AG09319 (cell line): ENCODE results near the gene B4GALT2.

ENCODE experiments used
- DNase-seq: peaks from one replicate; pipeline ENCODE4 v3.0.0-alpha.2; 2010; ENCODE audit warnings: low read depth; ENCODE audit errors: extremely low read depth
- TF ChIP-seq, protein P1 (sequence below): IDR thresholded peaks from 2 replicates; pipeline ENCODE4 v1.5.1; 2011; ENCODE audit warnings: low read depth, mild to moderate bottlenecking, inconsistent platforms, low read length, moderate library complexity

The B4GALT2 gene

DNA sequence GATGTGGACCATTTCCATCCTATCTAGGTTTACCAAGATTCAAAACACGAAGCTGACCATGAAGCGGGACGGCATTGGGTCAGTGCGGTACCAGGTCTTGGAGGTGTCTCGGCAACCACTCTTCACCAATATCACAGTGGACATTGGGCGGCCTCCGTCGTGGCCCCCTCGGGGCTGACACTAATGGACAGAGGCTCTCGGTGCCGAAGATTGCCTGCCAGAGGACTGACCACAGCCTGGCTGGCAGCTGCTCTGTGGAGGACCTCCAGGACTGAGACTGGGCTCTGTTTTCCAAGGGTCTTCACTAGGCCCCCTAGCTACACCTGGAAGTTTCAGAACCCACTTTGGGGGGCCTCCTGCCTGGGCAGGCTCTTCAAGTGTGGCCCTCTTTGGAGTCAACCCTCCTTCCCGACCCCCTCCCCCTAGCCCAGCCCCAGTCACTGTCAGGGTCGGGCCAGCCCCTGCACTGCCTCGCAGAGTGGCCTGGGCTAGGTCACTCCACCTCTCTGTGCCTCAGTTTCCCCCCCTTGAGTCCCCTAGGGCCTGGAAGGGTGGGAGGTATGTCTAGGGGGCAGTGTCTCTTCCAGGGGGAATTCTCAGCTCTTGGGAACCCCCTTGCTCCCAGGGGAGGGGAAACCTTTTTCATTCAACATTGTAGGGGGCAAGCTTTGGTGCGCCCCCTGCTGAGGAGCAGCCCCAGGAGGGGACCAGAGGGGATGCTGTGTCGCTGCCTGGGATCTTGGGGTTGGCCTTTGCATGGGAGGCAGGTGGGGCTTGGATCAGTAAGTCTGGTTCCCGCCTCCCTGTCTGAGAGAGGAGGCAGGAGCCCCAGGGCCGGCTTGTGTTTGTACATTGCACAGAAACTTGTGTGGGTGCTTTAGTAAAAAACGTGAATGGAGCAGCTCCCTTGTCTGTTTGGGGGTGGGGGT lies 11.5 kb downstream of the B4GALT2 start:
- TF ChIP-seq, protein P1, sequence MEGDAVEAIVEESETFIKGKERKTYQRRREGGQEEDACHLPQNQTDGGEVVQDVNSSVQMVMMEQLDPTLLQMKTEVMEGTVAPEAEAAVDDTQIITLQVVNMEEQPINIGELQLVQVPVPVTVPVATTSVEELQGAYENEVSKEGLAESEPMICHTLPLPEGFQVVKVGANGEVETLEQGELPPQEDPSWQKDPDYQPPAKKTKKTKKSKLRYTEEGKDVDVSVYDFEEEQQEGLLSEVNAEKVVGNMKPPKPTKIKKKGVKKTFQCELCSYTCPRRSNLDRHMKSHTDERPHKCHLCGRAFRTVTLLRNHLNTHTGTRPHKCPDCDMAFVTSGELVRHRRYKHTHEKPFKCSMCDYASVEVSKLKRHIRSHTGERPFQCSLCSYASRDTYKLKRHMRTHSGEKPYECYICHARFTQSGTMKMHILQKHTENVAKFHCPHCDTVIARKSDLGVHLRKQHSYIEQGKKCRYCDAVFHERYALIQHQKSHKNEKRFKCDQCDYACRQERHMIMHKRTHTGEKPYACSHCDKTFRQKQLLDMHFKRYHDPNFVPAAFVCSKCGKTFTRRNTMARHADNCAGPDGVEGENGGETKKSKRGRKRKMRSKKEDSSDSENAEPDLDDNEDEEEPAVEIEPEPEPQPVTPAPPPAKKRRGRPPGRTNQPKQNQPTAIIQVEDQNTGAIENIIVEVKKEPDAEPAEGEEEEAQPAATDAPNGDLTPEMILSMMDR: peak; percentile 10; the same call in 1 of the 2 replicates
- DNase-seq: no peak

DNA sequence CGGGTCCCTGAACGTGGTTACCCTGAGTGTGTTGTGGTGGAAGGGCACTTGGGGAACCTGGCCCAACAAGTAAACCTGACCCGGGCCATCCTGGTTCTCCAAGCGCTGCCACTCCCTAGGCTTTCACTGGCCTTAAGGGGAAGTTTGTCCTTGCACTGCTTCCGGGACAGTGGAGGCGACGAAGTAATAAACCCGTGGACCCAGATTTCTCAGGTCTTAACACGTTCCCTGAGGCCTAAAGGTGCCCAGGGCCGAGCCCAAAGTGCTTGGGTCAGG lies 12.1 kb downstream of the B4GALT2 start:
- TF ChIP-seq, protein P1: no peak
- DNase-seq: no peak

DNA sequence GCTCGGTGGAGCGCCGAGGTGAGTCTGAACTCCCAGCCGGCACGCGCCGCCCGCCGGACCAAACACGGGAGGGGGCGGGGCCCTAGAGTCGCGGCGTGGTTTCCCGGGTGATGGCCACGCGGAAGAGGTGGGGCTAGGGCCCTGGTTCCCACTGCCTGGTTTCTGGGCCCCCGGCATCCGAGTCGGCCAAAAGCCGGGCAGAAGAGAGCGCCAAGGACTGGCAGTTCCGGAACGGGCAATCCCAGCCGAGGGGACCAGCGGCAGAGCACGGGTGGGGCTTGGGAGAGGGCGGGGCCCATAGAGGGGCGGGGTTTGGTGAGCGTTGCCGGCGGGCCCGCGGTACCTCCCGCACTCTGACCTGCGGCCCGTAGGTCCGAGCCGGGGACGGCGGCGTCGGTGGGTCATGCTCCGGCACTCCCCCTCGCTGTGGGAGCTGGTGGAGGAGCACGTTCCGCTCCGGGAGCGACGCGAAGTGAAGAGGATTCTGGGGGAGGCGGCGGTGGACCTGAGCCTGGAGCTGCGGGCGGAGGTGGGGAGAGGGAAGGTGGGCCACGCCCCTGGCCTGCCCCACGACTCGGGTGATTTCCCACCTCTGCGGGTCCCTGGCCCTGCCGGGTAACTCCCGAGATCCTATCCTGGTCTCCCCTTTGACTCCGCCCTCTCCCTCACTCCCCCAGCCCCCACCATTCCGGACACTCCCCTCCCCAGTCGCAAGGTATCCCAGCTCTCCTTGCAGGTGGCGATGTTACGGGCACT lies 12.6 kb downstream of the B4GALT2 start, which contains the start of gene CCDC24:
TSS of gene CCDC24 (plus strand) at position 124 of the 756 bp plus-strand sequence. CDS start at position 404, 280 bp downstream.
- TF ChIP-seq, protein P1: no peak; the same call in 1 of the 2 replicates
- DNase-seq: peak; percentile 60

DNA sequence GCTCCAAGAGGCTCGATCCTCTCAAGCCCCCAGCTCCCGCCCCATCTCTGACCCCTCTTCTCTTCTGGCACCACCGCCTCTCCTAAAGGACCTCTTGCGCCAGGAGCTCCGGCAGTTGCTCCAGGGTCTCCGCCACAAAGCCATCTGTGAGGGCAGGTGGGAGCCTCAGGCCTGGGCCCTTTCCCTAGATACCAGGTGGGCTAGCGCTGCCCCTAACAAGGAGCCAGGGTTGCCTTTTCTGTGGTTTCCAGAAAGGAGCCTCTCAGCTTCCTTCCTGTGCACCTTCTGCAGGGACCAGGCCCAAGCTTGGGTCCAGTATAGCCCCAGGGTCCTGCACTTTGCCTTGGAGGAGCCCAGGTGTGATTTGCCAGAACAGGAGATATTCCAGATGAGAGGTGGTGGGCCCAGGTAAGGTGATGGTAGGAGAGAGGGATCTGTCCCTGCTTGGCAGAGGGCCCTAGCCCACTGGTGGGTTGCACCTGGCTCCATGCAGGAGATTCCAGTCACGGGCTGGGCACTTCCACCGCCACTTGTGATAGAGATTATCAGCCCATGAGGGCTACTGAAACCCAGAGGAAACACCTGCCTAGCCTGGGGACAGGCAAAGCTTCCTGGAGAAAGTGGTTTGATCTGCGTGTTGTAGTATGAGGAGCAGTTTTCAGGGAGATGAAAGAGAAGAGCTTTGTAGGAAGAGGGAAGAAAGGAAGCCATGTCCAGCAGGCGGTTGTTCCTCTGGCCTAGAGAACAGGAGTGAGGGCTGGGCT lies 13.4 kb downstream of the B4GALT2 start:
- TF ChIP-seq, protein P1: no peak
- DNase-seq: no peak

DNA sequence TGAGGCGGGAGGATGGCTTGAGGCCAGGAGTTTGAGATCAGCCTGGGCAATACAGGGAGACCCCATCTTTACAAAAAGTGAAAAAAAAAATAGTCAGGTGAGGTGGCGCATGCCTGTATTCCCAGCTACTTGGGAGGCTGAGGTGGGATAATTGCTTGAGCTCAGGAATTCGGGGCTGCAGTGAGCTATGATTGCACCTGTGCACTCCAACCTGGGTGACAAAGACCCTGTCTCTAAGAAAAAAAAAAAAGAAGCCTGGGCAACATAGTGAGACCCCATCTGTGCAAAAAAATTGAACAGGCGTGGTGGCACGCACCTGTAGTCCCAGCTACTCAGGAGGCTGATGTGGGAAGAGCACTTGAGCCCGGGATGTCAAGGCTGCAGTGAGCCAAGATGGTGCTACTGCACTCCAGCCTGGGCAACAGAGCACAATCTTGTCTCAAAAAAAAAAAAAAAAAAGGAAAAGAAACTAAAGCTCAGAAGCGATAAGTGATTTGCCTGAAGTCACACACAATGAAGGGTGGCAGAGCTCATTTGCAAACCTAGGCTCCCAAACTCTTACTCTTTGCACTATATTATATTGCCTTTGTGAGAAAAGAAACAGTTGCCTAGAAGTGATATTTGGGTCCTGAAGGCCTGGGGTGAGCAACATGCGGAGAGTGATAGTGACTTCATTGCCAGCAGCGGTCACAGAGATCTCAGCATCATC lies 14.3 kb downstream of the B4GALT2 start:
- no peak for DNase-seq
- TF ChIP-seq, protein P1: no peak

DNA sequence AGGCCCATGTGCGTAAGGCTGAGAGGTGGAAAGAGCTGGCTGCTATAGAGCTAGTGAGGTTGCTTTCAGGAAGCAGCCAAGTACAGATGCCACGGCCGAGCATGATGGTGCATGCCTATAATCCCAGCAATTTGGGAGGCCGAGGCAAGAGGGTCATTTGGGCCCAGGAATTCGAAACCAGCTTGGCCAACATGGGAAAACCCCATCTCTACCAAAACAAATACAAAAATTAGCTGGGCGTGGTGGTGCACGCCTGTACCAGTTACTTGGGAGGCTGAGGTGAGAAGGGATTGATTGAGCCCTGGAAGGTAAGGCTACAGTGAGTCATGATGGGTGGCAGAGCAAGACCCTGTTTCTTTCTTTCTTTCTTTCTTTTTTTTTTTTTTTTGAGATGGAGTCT lies 15.1 kb downstream of the B4GALT2 start:
- DNase-seq: no peak
- TF ChIP-seq, protein P1: no peak
